ENCODE measurements around the gene PCSK6.
"Not testable (repeated sequence)": the region's sequence is repeated elsewhere in the genome, so short reads cannot be mapped to it uniquely, and the experiment has no call there.

Gene PCSK6

DNA sequence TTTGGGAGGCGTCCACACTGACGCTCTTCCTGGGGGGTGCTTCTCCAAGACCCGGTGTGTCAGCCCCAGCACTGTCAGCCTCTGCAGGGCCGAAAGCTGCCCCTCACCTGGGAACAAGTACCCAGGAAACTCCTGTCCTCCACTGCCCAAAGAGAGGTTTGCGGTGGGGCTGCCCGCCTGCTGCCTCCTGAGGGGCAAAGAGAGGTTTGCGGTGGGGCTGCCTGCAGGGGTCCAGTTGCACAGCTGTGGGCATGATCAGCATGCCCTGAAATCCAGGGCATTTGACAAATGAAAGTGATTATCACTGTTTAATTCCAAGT is 179.4 kb downstream of the PCSK6 start:
- no peak for DNase-seq (ENCODE audit: low read depth, low spot score)

DNA sequence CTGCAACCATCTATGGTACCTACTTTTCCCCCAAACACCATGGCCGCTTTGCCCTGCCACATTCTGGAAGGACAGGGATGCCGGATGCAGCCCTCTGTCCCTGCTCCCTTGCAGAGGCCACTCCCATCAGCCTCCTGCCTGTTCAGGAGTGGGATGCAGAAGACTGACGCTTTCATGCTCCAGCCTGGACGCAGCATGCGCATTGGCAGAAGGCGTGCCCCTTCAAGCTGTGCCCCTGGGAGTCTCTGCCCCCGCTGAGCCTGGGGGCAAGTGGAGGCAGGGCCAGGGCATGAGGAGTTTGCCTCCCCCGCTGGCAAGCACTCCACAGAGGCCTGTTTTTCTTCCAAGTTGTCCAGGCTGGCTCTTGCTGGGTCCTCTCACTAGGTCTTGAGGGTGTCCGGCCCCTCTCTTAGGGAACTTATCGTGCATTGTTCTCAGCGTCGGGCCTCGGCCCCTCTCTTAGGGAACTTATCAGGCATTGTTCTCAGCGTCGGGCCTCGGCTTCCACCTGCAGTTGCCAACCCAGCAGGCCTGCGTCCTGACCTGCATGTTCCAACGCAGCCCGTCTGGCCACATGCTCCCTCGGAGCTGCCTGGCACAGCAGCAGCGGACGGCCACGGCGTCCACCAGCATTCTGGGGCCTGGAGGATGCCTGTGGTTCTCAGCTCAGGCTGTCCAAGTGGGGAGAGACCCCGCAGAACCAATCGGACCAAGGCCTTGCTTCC is 179.9 kb downstream of the PCSK6 start:
- DNase-seq (ENCODE audit: low read depth, low spot score): no peak

DNA sequence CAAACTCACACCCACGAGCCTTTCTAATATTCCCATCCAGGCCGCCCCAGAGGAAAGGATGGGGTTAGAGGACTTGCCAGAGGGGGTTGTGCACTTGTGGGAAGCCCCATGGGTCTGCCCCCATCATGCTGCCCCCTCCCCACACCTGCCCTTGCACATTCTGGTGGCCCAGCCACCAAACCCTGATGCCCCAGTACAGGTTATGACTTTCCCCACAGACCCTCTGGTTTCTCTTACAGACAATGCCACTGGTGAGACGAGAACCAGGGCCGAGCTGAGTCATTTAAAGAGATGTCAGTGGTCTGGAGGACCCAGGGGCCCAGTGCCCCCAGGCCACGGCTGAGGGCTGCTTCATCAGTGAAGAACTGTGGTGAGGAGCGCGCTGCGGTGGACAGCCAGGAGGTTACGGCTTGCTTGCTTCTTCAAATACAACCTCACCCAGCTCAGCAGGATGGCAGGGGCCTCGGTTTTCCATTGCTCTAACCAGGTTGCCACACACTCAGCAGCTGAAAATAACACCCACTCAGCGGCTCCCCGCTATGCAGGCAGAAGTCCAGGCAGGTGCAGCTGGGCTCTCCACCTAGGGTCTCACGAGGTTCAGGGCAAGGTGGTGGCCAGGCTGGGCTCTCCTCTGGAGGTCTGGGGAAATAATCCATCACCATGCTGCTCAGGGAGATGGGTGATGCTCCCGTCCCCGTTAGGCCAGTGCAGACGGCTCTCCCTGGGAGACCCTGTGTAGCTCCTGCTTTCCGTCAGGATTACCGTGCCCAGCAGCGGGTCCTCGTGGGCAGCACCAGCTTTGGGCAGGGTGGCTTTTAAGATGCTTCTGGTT is 180.7 kb downstream of the PCSK6 start:
- DNase-seq (ENCODE audit: low read depth, low spot score): no peak

DNA sequence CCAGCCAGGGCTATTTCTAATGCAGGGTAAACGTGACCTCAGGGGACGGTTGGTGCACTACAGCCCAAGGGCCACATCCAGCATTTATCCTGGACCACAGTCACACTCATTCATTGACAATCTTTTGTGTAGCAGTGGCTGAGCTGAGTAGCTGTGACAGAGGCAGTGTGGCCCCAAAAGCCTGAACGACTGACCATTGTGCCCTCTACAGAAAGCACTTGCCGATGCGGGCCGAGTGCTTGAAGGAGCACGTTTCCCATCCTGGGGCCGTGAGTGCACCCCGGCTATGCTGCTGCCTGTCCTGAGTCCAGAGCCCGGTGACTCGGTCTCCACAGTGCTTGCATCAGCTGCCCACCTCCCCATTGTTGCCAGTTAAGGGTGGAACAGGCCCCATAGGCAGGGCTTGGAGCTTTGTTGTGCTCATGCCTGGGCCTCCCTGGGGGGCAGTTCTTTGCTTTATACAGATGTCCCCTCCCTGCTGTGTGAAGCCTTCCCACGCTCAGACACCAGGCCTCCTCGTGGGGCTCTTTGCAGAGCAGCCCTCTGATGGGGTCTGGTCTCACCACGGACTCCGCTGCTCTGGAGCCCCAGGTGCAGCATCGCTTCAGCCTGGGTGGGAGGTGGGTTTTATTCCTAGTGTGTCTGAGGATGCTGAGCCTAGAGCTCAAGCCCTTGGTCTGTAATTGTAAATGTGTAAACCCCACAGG is 181.5 kb downstream of the PCSK6 start:
- DNase-seq (ENCODE audit: low read depth, low spot score): no peak

DNA sequence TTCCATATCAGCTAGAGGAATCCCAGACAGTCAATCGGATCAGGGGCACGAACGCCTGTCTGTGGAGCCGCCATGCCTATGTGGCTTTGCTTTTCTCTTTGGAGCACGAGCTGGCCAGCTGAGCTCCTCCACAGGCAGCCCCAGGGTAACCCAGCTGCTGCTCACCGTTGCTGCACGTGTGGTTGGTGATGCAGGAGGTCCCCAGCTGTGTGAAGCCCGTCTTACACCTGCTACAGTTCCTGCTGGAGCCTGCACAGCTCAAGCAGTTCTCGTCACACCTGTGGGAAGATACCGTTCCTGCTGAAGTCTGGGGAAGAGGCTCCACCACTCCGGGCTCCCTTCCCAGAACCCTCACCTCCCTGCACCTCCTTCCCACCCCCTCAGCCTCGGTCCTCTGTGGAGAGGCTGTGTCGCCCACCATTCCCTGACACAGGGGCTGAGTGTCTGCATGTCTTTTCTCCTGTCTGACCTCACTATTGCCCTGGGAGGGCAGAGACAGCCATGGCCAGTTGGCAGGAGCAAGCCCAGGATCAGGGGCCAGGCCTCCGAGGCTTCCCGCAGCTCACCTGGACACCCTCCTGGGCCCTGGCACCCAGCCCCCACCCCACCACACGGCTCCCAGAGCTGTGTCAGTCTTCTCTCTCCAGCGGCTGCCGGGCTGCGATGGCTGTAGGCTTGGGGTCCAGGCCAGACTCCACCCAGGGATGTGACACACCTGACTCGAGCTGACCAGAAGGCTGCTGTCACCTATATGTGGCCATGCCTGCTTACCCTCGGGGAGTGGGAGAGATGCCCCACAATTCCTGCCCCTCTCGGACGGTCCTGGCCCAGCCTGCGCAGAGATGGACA is 182.2 kb downstream of the PCSK6 start:
- no peak for DNase-seq (ENCODE audit: low read depth, low spot score)

DNA sequence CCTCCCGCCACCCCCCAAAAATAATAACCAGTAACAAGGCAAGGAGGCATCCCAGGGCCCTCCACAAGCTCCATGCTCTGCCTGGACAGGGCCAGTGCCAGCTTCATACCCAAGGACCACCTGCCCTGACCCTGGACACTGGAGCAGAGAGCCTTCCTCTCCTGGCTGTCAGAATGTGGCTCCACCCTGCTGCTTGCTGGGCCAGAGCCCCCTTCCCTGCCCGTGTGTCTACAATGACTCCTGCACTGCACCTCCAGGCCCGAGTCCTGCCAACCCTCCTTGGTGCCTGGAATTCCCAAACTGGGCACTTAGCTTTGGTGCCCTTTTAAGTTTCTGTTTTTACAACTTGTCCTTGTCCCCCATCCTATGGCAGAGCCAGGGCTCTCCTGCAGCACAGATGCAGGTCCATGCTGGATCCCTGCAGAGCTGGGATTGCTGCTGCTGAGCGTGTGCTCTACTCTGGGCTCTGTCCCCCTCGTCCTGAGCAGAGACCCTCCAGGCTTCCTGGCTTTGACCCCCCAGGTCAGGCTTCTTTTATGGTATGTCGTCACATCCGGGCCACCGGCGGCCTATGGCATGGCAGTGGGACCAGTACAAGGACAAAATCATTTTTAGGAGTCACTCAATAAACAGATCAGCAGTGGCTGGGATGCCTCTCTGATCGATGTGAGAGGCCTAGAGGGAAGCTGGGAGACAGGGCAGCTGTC is 183.0 kb downstream of the PCSK6 start:
- DNase-seq (ENCODE audit: low read depth, low spot score): no peak

DNA sequence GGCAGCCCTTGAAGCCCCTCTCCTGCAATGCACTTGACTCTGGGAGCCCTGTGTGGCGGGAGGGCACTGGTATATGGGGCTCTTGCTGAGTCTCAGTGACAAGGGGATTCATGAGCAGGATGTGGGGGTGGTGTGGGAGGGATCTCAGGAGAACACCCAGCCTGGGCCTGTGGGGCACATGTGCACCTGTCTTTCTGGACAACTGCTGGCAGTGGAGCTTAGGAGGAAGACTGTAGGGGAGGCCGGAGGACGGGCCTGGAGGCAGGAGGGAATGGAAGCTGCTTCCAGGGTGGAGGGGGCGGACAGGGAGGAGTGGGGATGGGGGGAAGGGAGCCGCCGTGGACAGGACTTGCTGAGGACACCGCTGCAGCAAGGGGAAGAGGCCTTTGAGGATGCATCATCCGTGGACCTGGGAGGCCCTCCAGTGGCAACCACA is 183.7 kb downstream of the PCSK6 start:
- DNase-seq (ENCODE audit: low read depth, low spot score): no peak

DNA sequence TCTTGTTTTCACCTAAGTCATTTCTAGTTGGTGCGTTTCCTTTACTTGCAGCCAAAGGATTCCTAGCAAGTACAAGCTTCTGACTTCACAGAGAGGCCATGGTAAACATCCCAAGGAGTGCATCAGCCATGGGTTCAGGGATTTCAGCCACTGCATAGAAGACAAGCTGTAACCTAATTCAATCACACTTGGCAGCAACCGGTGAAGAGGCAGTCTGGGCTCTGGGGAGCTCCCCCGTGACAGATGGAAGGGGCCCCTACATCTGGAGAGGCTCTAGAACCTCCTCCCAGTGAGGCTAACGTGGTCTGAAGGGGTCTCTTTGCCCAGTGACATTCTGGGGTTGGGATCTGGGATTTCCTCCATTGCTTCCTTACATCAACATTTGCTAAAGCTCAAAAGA is 186.1 kb downstream of the PCSK6 start:
- no peak for DNase-seq (ENCODE audit: low read depth, low spot score)

DNA sequence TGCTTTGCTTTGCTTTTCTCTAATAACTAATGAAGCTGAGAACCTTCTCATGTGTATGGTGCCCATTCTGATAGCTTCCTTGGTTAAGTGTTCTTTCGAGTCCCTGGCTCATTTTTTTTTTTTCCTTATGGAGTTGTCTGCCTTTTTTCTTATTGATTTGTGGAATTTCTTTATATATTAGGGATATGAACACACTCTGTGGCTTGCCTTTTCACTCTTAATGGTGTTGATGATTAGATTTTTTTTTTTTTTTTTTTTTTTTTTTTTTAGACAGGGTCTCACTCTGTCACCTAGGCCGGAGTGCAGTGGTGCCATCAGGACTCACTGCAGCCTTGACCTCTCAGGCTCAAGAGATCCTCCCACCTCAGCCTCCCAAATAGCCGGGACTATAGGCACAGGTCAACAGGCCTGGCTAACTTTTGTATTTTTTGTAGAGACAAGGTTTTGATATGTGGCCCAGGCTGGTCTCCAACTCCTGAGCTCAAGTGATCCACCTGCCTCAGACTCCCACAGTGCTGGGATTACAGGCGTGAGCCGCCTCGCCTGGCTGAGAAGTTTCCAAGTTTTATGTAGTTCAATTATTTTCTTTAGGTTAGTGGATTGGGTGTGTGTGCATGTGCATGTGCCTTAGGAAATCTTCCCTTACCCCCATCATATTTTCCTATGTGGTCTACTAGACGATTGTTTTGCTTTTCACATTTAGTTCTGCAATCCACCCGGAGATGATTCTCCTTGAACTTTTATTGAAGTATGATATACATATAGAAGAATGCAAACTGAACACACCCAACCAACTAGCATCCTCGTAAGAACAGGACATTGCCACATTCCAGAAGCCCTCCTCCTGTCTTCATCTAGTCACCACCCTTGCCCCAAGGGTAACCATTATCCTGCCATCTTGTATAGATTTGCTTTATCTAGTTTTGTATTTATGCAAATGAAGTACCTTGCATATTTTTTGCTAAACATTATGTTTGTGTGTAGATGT is 192.8 kb downstream of the PCSK6 start:
- no peak for DNase-seq (ENCODE audit: low read depth, low spot score)

DNA sequence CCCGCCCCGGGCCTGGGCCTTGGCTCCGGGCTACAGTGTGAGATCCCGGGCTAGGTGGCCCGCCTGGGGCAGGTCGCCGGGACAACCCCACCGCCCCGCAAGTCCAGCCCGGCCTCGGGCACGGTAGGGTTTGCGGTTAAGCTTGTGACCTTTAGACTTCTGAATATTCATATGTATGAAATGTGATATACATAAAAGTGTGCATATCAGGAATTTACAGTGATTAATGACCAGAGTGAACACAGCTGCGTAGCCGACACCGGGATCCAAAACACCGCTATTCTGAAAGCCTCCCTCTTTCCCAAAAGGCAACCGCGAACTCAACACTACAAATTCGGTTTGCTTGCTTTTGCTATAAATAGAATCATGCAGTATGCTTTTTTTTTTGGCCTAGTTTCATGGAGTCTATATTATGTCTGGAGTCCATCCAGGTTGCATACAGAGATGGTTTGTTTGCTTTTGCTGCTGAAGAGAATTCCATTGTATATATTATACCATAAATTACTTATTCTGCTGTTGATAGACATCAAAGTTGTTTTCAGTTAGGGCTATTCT is 193.8 kb downstream of the PCSK6 start:
- no peak for DNase-seq (ENCODE audit: low read depth, low spot score)

DNA sequence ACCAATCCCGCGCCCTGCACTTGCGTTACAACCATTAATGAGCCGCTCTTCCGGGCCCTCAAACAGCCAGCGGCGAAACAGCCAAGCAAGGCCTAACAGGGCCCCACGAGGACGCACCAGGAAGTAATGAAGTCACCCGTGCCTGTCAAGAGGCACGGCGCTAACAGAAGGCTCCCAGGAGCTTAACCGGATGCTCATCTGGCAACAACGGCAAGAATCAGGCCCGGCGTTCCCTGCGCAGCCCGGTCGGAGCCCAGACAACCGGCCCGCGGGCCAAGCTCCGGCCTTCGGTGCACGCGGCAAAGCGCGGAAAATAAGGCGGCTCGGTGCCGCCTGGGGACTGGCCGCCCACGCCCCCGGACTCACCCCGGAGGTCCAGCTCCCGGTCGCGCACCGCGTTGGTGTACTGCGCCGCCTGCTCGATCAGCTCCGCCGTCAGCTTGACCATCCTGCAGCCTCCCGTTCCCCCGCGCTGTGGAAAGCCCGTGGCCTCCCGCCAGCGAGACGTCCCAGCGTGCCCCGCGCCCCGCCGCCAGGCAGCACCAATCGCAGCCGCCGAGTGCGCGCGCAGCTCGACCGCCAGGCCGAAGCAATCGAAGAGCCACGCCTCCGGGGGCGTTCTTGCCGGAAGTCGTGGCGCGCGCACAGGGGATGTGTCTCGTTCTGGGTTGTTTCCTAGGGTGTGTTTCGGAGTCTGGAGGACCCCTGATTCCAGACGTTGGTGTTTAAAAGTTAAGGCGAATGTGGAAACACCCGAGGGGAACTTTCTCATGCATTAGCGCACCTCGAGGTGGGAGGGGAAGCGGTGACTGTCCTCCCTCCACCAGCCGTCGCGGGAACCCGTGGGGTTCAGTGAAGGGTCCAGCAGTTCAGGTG is 194.5 kb downstream of the PCSK6 start, which contains the start of gene SNRPA1:
Gene SNRPA1, minus strand, starts transcription at position 518 of the 876 bp plus-strand sequence. Its CDS starts 70 bp downstream, at position 448.
- DNase-seq (ENCODE audit: low read depth, low spot score): peak; percentile 95

DNA sequence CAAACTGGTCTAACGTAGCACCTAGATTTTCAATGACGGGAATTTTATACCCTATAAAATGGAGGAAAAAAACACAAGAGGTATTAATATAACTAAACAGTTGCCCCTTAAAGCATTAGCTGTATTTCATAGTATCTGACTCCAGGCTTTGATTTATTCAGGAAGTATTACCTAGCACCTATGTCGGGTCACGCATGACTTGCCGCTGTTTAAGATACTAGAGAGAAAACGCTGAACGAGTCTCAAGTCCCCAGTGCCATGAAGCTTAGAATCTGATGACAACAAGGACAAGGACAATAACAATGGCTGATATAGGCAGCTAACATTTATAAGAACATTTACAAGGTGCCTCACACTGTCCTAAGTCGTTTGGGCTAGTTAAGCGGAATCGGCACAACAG is 196.4 kb downstream of the PCSK6 start:
- no peak for DNase-seq (ENCODE audit: low read depth, low spot score)

DNA sequence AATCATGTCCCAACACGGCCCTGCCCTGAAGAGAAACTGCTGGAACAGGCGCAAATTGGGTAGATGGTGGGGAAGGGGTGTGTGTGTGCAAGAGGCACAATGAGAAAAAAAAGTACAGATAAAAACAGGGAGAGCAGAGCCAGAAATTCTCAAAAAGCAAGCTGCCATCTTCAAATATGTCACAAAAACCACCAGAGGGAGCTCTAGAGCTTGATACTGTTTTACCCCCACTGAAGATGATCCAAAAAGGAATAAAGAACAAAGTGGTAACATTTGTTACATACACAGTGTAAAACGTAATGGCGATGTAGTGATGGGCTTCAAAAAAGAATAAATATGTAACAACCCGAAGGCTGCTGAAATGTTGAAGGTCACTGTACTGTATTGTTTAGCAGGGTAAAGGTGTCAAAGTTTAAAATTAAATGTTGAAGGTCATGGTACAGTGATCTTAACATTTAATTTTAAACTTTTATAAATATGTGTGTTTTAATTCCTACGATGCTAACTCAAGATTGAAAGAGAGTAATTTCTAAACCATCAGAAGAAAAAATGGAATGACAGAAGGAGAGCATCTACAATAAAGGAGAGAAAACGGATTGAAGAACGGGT is 200.5 kb downstream of the PCSK6 start:
- peak; percentile 46 for DNase-seq (ENCODE audit: low read depth, low spot score)

DNA sequence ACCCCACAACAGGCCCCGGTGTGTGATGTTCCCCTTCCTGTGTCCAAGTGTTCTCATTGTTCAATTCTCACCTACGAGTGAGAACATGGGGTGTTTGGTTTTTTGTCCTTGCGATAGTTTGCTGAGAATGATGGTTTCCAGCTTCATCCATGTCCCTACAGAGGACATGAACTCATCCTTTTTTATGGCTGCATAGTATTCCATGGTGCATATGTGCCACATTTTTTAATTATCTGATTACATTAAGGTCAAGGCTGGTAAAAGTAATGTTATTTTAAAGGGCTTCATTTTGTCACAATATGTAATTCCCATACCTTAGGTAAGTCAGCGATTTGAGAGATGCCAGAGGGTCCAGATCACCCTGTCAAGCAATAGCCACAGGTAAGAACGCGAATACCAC is 202.2 kb downstream of the PCSK6 start:
- DNase-seq (ENCODE audit: low read depth, low spot score): not testable (repeated sequence)

DNA sequence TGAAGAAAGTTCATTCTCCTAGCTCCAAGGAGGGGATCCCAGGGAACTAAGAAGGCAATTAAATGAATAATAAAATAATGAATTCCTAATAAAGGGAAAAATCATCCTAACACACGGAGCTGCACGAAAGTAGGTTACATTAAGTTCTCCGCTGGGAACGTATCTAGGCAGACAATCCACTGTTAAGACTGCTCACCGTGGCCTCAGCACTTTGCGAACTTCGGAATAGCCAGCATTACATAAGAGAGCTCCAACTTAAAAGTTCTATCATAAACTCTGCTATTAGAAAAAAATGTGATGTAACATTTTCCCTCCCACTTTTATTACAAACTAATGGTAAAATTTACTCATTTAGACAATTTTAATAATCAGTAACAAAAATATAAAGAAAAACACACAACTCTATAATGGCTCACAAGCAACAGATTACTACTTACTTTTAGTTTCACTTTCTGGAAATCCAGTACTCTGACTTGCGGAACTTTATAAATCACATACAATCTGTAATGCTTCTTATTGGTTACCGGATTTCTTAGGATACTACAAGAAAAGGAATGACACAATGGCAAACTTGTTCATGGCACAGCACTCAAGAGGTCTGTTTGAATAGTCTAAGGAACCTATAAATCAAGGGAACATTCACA is 202.9 kb downstream of the PCSK6 start:
- DNase-seq (ENCODE audit: low read depth, low spot score): no peak

DNA sequence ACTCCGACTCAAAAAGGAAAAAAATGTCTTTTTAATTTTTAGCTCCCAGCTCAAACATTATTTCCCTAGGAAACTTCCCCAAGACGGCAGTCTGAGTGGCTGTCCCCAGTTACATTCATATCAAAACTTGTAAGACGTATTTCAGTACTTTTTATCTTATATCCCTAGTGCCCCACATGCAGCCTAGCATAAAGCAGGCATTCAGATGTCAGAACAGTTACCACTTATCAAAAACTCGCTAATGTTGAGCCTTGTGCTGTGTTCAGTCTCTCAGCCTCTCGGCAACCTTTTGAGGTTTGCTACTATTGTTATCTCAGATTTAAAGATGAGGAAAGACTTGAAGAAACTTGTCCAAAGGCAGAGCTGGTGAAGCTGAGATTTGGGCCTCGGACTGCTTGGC is 205.6 kb downstream of the PCSK6 start:
- DNase-seq (ENCODE audit: low read depth, low spot score): no peak

DNA sequence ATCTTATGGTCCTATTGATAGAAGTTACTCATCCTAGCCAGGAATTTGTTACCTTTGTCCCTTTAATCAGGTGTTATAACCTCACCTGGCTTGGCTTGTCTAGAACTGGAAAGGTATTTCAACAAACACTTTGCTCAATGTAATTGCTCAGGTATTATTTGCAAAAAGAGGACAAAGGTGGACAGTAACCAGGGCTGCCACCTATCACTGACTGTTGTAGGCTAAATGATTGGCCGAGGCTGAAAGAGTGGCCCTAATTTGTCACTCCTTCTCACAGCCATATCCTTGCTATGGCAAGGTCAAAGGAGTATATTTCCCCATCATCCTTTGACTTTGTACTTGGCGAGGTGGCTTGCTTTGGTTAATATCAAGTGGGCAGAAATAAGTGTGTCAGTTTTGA is 209.5 kb downstream of the PCSK6 start:
- no peak for DNase-seq (ENCODE audit: low read depth, low spot score)
